Adipose tissue (tissue), 3 donors: ENCODE measurements around the gene ARL5B. TPM values are rescaled to one million over a fixed set of nuclear protein-coding genes. Genes with fewer than 3 reads are reported as not detected.
"Not testable (repeated sequence)": the region's sequence is repeated elsewhere in the genome, so short reads cannot be mapped to it uniquely, and the experiment has no call there.

Experiments used
- H3K27ac ChIP-seq: one replicate; pipeline ENCODE4 v1.5.1; 2013; ENCODE audit warnings: low read depth, low read length
- WGBS, 3 donors: extraction: QIAGEN DNeasy Blood & Tissue Kit; methylation state at CpG; one replicate each; pipeline ENCODE4 v1.1.7; 2013; 5-methylcytosine and 5-hydroxymethylcytosine counted together
- polyA plus RNA-seq, 3 donors: library from polyadenylated mRNA; stranded (reverse); fragments of 200-250 nt; gene quantifications; one replicate each; pipeline ENCODE4 v1.2.3, GENCODE V29; 2013
- donor health status: healthy with polysubstance abuse.
- donor health status: Bipolar disorder and iron deficiency.
- donor health status: healthy.

Gene ARL5B, protein sequence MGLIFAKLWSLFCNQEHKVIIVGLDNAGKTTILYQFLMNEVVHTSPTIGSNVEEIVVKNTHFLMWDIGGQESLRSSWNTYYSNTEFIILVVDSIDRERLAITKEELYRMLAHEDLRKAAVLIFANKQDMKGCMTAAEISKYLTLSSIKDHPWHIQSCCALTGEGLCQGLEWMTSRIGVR
- 10 to 100 TPM in 1 of 3 donors, 1 to 10 TPM in 2; 3.4 to 16.9 (median 5.2) TPM for polyA plus RNA-seq

DNA sequence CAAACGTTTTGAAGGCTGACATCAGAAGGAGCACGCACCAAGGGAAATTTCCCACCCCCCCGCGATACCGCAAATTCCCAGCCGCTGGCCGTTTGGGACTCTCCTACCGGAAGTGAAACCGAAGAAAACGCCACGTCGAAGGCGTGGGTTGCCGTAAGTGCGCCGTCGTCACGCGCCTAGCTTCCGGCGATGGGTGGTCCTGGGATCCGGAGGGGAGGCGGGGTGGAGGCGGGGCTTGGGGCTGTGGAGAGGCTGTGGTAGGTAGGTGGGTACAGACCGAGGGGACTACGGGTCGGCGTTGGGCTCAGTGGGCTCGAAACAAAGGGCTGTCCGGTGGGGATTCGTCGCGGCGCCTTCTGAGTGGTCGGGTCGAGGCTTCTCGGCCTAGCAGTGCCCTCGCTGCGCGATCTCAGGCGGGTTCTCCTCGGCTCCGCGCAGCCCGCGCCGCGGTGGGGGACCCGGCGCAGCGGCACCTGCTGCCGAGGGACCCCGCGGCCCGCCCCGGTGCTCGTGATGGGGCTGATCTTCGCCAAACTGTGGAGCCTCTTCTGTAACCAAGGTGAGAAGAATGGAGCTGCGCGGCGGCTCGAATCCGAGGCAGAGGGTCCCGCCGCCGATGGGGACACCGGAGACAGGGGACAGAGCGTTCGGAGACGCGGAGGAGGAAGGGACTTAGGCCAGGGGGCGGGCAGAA, at the start of gene ARL5B:
Gene ARL5B (plus strand): TSS at position 307 of the 694 bp plus-strand sequence. CDS start 207 bp downstream, at position 514.
- peak within 1 kb of the TSS; percentile 36 for H3K27ac ChIP-seq
- 0% methylated on average over 66 to 72 of the region's 72 CpGs for WGBS, 3 donors

DNA sequence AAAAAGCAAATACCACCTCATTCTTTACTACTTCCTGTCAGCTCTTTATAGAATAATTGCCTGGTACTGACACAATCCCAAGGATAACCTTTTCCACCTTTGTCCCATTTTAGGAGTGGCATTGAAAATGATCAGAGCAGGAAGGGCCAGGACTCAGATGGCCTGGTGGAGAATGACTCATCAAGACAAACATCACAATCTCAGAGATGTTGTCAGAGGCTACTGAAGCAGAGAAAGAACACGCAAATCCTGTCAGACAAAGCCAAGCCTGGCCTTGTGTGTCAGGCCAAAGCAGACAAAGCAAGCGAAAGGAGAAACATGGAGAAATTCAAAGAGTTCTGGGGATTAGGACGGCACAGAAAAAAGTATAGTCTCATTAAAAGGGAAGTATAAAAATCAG, 48.7 kb upstream of the ARL5B start:
- 80 to 85% (median 82%) methylated on average over 3 of the region's 3 CpGs for WGBS, 3 donors
- no peak overlapping the region for H3K27ac ChIP-seq

DNA sequence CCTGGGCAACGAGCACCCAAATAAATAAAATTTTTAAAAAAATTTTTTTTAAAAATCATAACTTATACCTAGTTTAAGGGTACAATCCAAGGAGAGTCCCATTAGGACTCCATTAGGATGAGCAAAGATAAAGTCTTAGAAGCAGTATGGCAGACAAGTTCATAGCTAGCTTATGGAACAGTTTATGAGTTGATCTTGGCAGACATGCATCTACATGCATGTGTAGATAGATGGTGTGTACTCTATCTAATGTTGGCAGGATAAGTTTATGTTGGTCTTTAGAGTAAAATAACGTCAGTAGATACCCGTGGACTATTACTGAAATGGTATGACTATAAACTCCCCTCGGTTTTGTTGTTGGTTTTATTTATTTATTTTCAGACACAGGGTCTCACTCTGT, 48.1 kb upstream of the ARL5B start:
- WGBS, 3 donors, result 96 to 98% (median 97%) methylated on average over 4 of the region's 4 CpGs
- no peak overlapping the region for H3K27ac ChIP-seq

DNA sequence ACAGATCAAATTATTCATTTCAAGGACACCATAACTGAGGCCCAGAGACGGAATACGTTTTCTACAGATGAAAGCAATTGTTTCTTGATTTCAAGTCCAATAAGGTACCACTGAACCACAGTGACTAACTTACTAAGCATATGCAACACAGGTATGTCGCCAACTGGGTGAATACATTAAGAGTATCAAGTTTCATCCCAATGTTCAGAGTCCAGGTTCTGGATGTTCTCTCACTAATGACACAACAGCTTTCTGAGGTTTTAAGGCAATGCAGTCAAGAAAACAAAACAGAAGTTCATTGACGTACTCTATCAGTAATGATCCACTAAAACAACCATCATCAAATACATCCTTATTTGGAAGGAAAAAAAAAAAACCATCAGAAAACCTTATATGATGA, 43.6 kb upstream of the ARL5B start:
- H3K27ac ChIP-seq, result no peak overlapping the region
- WGBS, 3 donors, result 77 to 97% (median 94%) methylated on average over 4 of the region's 4 CpGs

DNA sequence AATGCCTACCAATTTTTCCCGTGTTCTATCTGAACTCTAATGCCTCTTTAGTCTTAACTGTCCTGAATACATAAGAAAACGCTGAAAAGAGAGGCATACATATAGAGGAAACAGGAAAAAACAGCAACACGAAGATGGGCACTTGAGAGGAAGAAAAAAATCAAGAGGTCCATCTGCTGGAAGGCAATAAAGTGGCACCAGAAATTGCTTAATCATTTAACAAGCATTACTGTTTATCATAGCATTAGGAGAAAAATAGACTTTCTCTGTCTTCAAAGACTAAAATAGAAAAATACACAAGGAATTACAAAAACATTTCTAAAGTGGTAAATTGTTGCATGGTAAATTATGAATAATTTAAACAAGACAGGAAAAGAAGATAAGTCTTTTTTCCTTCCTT, 42.9 kb upstream of the ARL5B start:
- H3K27ac ChIP-seq, result no peak overlapping the region
- 58 to 72% (median 64%) methylated on average over 3 of the region's 3 CpGs for WGBS, 3 donors

DNA sequence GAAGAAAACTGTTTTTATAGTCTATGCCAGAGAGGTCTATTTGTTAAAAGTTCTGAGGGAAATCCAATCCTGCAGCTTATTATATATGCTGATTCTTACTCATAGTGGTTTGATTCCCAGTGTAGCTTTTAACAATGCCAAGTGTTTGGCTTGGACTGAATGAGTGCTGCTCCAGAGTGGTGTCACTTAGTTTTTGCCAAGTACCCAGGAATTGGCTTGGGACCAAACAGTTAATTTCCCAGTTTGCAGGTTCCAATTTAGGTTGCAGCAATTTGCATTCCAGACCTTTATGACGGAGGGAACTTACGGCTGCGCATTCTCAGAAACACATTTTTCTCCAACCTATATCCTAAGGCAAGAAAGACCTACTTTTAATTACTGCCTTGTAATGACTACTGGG, 40.2 kb upstream of the ARL5B start:
- 92 to 93% (median 92%) methylated on average over 3 of the region's 3 CpGs for WGBS, 3 donors
- no peak overlapping the region for H3K27ac ChIP-seq

DNA sequence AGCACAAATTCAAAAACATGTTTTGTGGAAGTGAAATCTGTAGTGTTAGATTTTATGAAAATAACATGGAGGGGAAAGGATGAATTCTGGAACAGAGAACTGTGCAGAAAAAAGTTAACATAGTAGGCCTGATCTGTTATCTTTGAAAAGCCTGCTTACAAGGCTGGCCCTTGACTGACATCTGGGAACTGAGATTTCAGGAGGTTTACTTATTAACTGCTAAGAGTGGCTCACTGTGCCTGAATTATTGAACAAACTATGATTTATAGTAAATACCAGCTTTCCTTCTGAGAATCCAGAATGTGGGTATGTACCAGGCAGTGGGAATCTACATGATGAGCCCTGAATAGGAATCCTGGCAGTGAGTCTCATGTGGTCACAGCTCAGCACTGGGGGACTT, 38.4 kb upstream of the ARL5B start:
- H3K27ac ChIP-seq, result no peak overlapping the region

DNA sequence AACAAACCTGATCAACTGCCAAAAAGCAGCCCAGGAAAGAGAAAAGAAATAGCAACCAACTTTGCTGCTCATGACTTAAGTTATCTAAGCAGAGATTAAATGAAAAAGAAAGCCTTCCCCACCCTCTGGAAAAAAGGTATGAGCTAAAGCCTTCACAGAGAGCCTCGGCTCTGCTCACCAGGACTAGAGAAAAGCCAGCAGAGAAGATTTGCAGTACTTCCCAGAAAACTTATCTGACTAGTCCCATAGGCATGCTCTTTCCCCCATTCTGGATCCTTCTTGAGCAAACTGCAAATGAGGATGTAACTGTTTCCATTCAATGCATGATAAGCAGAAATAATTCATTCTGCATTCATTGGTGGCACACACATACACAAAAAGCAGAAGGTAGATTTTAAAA, 35.6 kb upstream of the ARL5B start:
- WGBS, 3 donors, result 64 to 87% (median 67%) methylated on average over 1 of the region's 1 CpG
- not testable (repeated sequence) for H3K27ac ChIP-seq

DNA sequence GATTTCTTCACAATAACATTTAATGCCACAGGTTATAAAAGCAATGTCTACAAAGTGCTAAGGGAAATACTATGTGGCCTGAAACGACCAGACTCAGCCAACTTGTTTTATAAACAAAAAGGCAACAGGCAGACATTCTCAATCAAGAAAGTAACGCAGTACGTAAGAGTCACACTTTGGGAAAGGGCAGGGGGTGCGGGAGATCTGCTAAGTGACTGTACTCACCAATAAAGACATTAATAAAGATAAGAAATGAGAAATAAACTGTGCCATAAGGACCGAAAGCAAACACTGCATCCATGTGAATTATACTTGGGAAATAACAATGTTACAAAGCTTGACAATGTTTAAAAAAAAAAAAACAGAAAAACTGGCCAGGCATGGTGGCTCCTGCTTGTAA, 33.3 kb upstream of the ARL5B start:
- H3K27ac ChIP-seq, result no peak overlapping the region
- WGBS, 3 donors, result 86 to 96% (median 94%) methylated on average over 5 of the region's 5 CpGs

GRCh38 chr10:18627452-18628018, 31.7 kb upstream of the ARL5B start:
- not testable (repeated sequence) for H3K27ac ChIP-seq
- WGBS, 3 donors, result 4 to 11% (median 5%) methylated on average over 25 of the region's 25 CpGs

- not testable (repeated sequence) for H3K27ac ChIP-seq
- WGBS, 3 donors, result 76 to 92% (median 88%) methylated on average over 2 of the region's 3 CpGs
Observed at GRCh38 chr10:18632500-18632899, 26.7 kb upstream of the ARL5B start.

GRCh38 chr10:18635995-18636394, 23.2 kb upstream of the ARL5B start:
- 58 to 97% (median 94%) methylated on average over 4 of the region's 4 CpGs for WGBS, 3 donors
- no peak overlapping the region for H3K27ac ChIP-seq

DNA sequence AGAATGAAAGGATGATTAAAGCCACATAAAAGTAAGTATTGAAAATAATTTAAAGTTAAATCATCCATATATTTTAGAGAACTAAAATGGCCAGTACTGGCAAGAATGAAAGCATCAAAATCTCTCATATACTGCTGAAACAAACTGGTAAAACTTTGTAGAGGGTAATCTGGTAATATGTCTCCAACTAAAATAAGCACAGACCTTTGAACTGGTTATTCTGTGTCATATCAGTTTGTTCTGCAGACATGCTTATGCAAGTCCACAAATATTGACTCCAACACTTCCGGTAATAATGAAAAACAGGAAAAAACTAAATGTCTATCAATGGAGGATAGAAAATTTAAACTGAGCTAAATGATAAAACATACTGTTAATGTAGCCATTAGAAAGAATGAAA, 21.8 kb upstream of the ARL5B start:
- H3K27ac ChIP-seq, result not testable (repeated sequence)
- WGBS, 3 donors, result 43 to 89% (median 83%) methylated on average over 1 of the region's 1 CpG

GRCh38 chr10:18639719-18640118, 19.5 kb upstream of the ARL5B start:
- WGBS, 3 donors, result 61 to 97% (median 93%) methylated on average over 2 of the region's 2 CpGs
- not testable (repeated sequence) for H3K27ac ChIP-seq

DNA sequence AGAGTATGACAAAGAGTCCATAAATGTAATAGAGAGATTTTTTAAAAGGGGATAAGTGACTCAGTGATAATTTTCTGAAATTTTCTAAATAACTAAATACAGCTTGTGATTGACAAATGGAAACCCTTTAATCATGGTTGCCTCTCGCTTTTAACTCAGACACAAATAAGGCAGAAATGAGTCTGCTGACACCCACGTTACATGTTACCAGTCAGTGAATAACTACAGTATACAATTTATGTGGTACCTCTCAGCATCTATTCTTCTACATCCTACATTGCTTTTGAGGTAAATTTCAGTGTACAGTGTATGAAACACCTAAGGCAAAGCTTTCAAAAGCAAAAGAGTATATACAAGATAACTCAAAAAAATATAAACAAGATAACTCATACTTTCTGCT, 12.1 kb upstream of the ARL5B start:
- WGBS, 3 donors, result 94 to 96% (median 95%) methylated on average over 2 of the region's 2 CpGs
- no peak overlapping the region for H3K27ac ChIP-seq

- no peak overlapping the region for H3K27ac ChIP-seq
- WGBS, 3 donors, result 89 to 100% (median 97%) methylated on average over 3 of the region's 3 CpGs
Observed at GRCh38 chr10:18647945-18648344, 11.3 kb upstream of the ARL5B start.

DNA sequence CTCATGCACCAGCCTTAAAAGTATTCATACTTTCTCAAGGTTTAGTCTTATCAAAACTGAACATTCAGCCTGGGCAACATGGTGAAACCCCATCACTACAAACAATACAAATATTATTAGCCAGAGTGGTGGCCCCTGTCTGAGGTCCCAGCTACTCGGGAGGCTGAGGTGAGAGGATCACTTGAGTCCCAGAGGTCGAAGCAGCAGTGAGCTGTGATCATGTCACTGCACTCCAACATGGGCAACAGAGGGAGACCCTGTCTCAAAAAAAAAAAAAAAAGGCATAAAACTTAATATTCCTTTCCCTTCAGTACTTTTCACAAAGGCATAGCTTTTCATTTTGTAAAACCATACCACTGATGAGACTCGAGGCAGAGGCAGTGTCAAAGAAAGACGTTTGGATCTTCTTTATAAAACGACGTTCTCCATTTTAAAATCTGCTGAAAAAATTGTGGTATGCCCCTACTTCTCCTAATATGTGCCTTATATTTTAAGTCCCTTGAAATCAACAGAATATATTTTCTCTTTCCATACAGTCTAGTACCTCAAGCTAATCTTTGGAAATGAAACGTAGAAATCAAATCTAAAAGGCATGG, 9.8 kb upstream of the ARL5B start:
- 49 to 80% (median 74%) methylated on average over 7 of the region's 7 CpGs for WGBS, 3 donors
- no peak overlapping the region for H3K27ac ChIP-seq

DNA sequence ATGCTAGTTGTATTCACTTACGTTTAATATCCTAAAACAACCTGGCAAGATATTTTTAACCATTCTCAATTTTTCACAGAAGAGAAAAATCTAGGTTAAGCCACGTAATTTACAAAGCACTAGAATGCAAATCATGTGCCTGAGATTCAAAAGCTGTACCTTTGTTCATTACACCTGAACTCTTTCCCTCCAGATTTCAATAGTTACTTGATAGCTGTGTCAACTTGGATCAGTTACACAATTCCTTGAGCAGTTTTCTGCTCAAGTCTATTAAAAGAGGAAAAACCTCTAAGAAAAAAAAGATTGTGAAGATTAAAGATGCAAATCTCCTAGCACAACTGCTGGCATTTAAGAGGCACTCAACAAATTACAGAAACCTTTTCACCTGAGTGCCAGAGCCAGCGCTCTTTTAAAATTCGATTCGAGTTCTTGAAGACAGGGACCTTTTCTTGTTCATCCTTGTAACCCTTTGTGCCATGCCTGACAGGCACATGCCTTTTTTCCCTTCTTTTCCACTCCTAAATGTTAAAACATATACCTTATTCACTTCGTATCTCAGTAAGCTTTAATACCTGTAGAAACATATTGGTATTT, 8.7 kb upstream of the ARL5B start:
- H3K27ac ChIP-seq, result no peak overlapping the region
- WGBS, 3 donors, result 5 to 13% (median 12%) methylated on average over 6 of the region's 6 CpGs

- H3K27ac ChIP-seq, result peak within 1 kb of the TSS; percentile 79
- 0 to 1% (median 0%) methylated on average over 39 of the region's 39 CpGs for WGBS, 3 donors
Observed at GRCh38 chr10:18651324-18652007, 7.8 kb upstream of the ARL5B start, which contains the start of gene NSUN6. Gene NSUN6, minus strand, starts transcription at chr10:18651587. Its CDS starts 384 bp downstream, at chr10:18651203.
